WTC11 (cell line): ENCODE data around the gene MSI2. TPM values are rescaled to one million over a fixed set of nuclear protein-coding genes. Genes with fewer than 3 reads are reported as not detected.

ENCODE experiments used
- ATAC-seq: fragments of 200-7000 bp; cut with Tn5 transposase; 2 replicates; pipeline ENCODE4 v1.10.0; 2021; ENCODE audit warnings: mild to moderate bottlenecking, moderate library complexity
- CTCF ChIA-PET: fragments of 300-600 bp; sonication (Branson Sonifier 250); formaldehyde crosslinking; loops from one replicate; lab custom pipeline; 2021; ENCODE audit warnings: antibody characterized with exemption; lab: Charles Lee
- POLR2A ChIA-PET: fragments of 350-600 bp; sonication (Branson Sonifier 250); formaldehyde crosslinking; loops from one replicate; lab custom pipeline; 2021; ENCODE audit warnings: antibody characterized with exemption; lab: Charles Lee
- DNase-seq: peaks from one replicate; pipeline ENCODE4 v3.0.0; 2021; ENCODE audit warnings: low spot score
- H3K27ac Mint-ChIP-seq: 2 replicates; pipeline ENCODE4 v1.8.0; 2021; ENCODE audit warnings: mixed read lengths
- H3K27me3 Mint-ChIP-seq: 2 replicates; pipeline ENCODE4 v1.8.0; 2021; ENCODE audit warnings: low read depth, mild to moderate bottlenecking, moderate library complexity, mixed read lengths
- H3K36me3 Mint-ChIP-seq: 2 replicates; pipeline ENCODE4 v1.8.0; 2021; ENCODE audit warnings: mixed read lengths
- H3K4me1 Mint-ChIP-seq: 2 replicates; pipeline ENCODE4 v1.8.0; 2022; ENCODE audit warnings: mixed read lengths
- H3K4me3 Mint-ChIP-seq: 2 replicates; pipeline ENCODE4 v1.8.0; 2021; ENCODE audit warnings: mild to moderate bottlenecking, moderate library complexity, mixed read lengths
- H3K9me3 Mint-ChIP-seq: 2 replicates; pipeline ENCODE4 v1.8.0; 2021; ENCODE audit warnings: mixed read lengths
- CREM ChIP-seq: sonication (generic); formaldehyde crosslinking; IDR thresholded peaks from 2 replicates; pipeline ENCODE4 v1.8.1; 2022; ENCODE audit warnings: mild to moderate bottlenecking, missing genetic modification reagents, moderate library complexity
- E2F4 ChIP-seq: sonication (generic); formaldehyde crosslinking; IDR thresholded peaks from 2 replicates; pipeline ENCODE4 v1.8.1; 2022; ENCODE audit warnings: low read depth, mild to moderate bottlenecking, moderate library complexity, missing genetic modification reagents, borderline replicate concordance
- EMX1 ChIP-seq: fragments of 250-450 bp; sonication (Bioruptor Pico); IDR thresholded peaks from 2 replicates; pipeline ENCODE4 v1.8.0; 2021; ENCODE audit warnings: mild to moderate bottlenecking
- FOXJ3 ChIP-seq: sonication (generic); formaldehyde crosslinking; IDR thresholded peaks from 2 replicates; pipeline ENCODE4 v1.9.0; 2021; ENCODE audit warnings: missing genetic modification reagents, mild to moderate bottlenecking, borderline replicate concordance
- GRHL2 ChIP-seq: fragments of 250-450 bp; sonication (Bioruptor Pico); IDR thresholded peaks from 2 replicates; pipeline ENCODE4 v1.8.0; 2022; ENCODE audit warnings: mild to moderate bottlenecking, moderate library complexity; ENCODE audit not compliant: insufficient replicate concordance, severe bottlenecking
- HMGA2 ChIP-seq: fragments of 250-450 bp; sonication (Bioruptor Pico); IDR thresholded peaks from 2 replicates; pipeline ENCODE4 v1.4.0; 2021; ENCODE audit warnings: mild to moderate bottlenecking, moderate library complexity
- KAT7 ChIP-seq: sonication (generic); formaldehyde crosslinking; IDR thresholded peaks from 2 replicates; pipeline ENCODE4 v1.8.1; 2023; ENCODE audit warnings: missing genetic modification reagents, mild to moderate bottlenecking, borderline replicate concordance
- NFE2L1 ChIP-seq: sonication (generic); formaldehyde crosslinking; IDR thresholded peaks from 2 replicates; pipeline ENCODE4 v1.8.1; 2023; ENCODE audit warnings: missing genetic modification reagents
- PRDM15 ChIP-seq: sonication (generic); formaldehyde crosslinking; IDR thresholded peaks from 2 replicates; pipeline ENCODE4 v1.8.0; 2022; ENCODE audit warnings: missing genetic modification reagents
- PREB ChIP-seq: sonication (generic); formaldehyde crosslinking; IDR thresholded peaks from 2 replicates; pipeline ENCODE4 v1.8.1; 2022; ENCODE audit warnings: mild to moderate bottlenecking, missing genetic modification reagents, moderate library complexity, borderline replicate concordance
- RORB ChIP-seq: fragments of 250-450 bp; sonication (Bioruptor Pico); IDR thresholded peaks from 2 replicates; pipeline ENCODE4 v1.9.0; 2021; ENCODE audit warnings: mild to moderate bottlenecking
- SMAD4 ChIP-seq: sonication (generic); formaldehyde crosslinking; IDR thresholded peaks from 2 replicates; pipeline ENCODE4 v1.8.0; 2022; ENCODE audit warnings: mild to moderate bottlenecking, missing genetic modification reagents
- STAT6 ChIP-seq: sonication (generic); formaldehyde crosslinking; conservative IDR thresholded peaks from 2 replicates; pipeline ENCODE4 v1.8.1; 2023; ENCODE audit warnings: mild to moderate bottlenecking, low read depth, missing genetic modification reagents, moderate library complexity
- TCF7 ChIP-seq: sonication (generic); formaldehyde crosslinking; IDR thresholded peaks from 2 replicates; pipeline ENCODE4 v1.8.0; 2022; ENCODE audit warnings: mild to moderate bottlenecking, low read depth, missing genetic modification reagents, moderate library complexity
- TEAD1 ChIP-seq: sonication (generic); formaldehyde crosslinking; IDR thresholded peaks from 2 replicates; pipeline ENCODE4 v1.8.0; 2022; ENCODE audit warnings: mild to moderate bottlenecking, missing genetic modification reagents
- ZNF138 ChIP-seq: sonication (generic); formaldehyde crosslinking; conservative IDR thresholded peaks from 2 replicates; pipeline ENCODE4 v1.8.1; 2022; ENCODE audit warnings: mild to moderate bottlenecking, moderate library complexity, missing genetic modification reagents
- ZNF396 ChIP-seq: fragments of 250-450 bp; sonication (Bioruptor Pico); IDR thresholded peaks from 2 replicates; pipeline ENCODE4 v1.8.0; 2021; ENCODE audit warnings: mild to moderate bottlenecking, moderate library complexity, borderline replicate concordance
- ZNF416 ChIP-seq: fragments of 250-450 bp; sonication (Bioruptor Pico); IDR thresholded peaks from 2 replicates; pipeline ENCODE4 v1.9.0; 2021; ENCODE audit warnings: mild to moderate bottlenecking, inconsistent platforms
- ZNF512 ChIP-seq: sonication (generic); formaldehyde crosslinking; IDR thresholded peaks from 2 replicates; pipeline ENCODE4 v1.8.1; 2022; ENCODE audit warnings: missing genetic modification reagents, borderline replicate concordance
- total RNA-seq: library from RNA; stranded (reverse); gene quantifications from 3 replicates; pipeline ENCODE4 v1.2.3, GENCODE V29; 2021
- TF ChIP-seq, protein P1 (sequence below): fragments of 250-450 bp; sonication (Bioruptor Pico); IDR thresholded peaks from 2 replicates; pipeline ENCODE4 v1.9.0; 2021; ENCODE audit warnings: mild to moderate bottlenecking

MSI2 gene
- total RNA-seq, 1 experiment from 2014 or later: 82.1 TPM

DNA sequence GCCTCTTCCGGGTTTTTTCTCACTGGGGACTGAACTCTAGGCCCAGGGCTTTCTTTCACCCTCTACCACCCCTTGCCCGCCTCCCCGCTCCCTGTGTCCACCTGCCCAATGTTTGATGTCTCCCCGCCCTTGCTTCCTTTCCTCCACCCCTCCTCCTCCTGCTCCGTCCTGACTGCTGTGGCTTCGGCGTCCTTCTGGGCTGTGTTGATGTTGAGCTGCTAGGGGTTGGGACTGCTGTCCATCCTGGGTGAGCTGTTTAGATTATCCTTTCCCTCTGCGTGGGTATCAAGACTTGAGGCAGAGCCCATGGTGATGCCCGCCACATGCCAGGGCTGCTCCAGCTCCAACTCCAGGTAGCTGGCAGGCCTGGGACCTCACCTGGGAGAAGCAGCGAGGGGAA, 371.3 kb downstream of the MSI2 start:
- Mint-ChIP-seq H3K4me3 (no peak overlapping the region), H3K4me1 (no peaks in the 10 kb centered on the region; the same call in 1 of the 2 replicates), H3K27ac (no peak overlapping the region; the same call in 1 of the 2 replicates), H3K9me3 (no peaks in the 10 kb centered on the region), H3K27me3 (no peaks in the 10 kb centered on the region), H3K36me3 (no peaks in the 10 kb centered on the region)
- POLR2A ChIA-PET: no interaction called here
- CTCF ChIA-PET: interaction anchor here (1.4 kb wide), 2 partner anchors 156 to 385 kb away, joined by 3 to 4 read pairs; no protein-coding TSS in a partner anchor
- TF ChIP-seq ZNF396: no peak
- TF ChIP-seq STAT6 (CRISPR knock-in tag): no peak
- no peak for TF ChIP-seq RORB (CRISPR knock-in tag)
- no peak for TF ChIP-seq FOXJ3
- no peak for TF ChIP-seq PREB (CRISPR knock-in tag)
- TF ChIP-seq, protein P1, sequence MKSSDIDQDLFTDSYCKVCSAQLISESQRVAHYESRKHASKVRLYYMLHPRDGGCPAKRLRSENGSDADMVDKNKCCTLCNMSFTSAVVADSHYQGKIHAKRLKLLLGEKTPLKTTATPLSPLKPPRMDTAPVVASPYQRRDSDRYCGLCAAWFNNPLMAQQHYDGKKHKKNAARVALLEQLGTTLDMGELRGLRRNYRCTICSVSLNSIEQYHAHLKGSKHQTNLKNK (CRISPR knock-in tag): no peak
- TF ChIP-seq TCF7 (CRISPR knock-in tag): no peak
- no peak for TF ChIP-seq NFE2L1 (CRISPR knock-in tag)
- TF ChIP-seq GRHL2: no peak
- no peak for TF ChIP-seq HMGA2 (CRISPR knock-in tag)
- no peak for TF ChIP-seq ZNF512 (CRISPR knock-in tag)
- no peak for TF ChIP-seq E2F4
- TF ChIP-seq PRDM15 (CRISPR knock-in tag): no peak
- no peak for TF ChIP-seq EMX1
- no peak for TF ChIP-seq SMAD4 (CRISPR knock-in tag)
- no peak for TF ChIP-seq CREM (CRISPR knock-in tag)
- no peak for TF ChIP-seq ZNF416
- TF ChIP-seq ZNF138 (CRISPR knock-in tag): no peak
- no peak for TF ChIP-seq KAT7 (CRISPR knock-in tag)
- no peak for TF ChIP-seq TEAD1 (CRISPR knock-in tag)
- ATAC-seq (no peak), DNase-seq (no peak)
